Measurements from ENCODE around the gene APC2. TPM values are rescaled to one million over a fixed set of nuclear protein-coding genes. Genes with fewer than 3 reads are reported as not detected.

Gene APC2
- total RNA-seq, 2 experiments from 2014 or later, result 0.07 to 0.15 TPM

GRCh38 chr19:1455336-1456120 lies 5.6 kb downstream of the APC2 start:
- ChIA-PET CTCF (interaction anchor here (0.6 to 2.4 kb wide), 6 partner anchors 10 to 555 kb away, joined by 3 to 14 read pairs (median 3); no protein-coding TSS in a partner anchor), POLR2A (interaction anchor here (1.7 kb wide), 1 partner anchor 16 kb away, joined by 7 read pairs; no protein-coding TSS in a partner anchor)
- peaks cover 54% of the 10 kb centered on the region for H3K27me3 Mint-ChIP-seq
- no peaks in the 10 kb centered on the region for H3K9me3 Mint-ChIP-seq
- H3K4me1 Mint-ChIP-seq (ENCODE audit: low read depth), result peaks cover 25% of the 10 kb centered on the region
- intact Hi-C loops (cut with micrococcal nuclease), result loop anchor here (5.0 to 10.0 kb wide), 2 partner anchors 37 to 309 kb away; partner anchors contain the start of genes PCSK4 and REEP6
- peak; percentile 79 for DNase-seq
- peak overlapping the region; percentile 8 for H3K27ac Mint-ChIP-seq
- H3K4me3 Mint-ChIP-seq, result no peak overlapping the region
- H3K36me3 Mint-ChIP-seq, result no peaks in the 10 kb centered on the region

DNA sequence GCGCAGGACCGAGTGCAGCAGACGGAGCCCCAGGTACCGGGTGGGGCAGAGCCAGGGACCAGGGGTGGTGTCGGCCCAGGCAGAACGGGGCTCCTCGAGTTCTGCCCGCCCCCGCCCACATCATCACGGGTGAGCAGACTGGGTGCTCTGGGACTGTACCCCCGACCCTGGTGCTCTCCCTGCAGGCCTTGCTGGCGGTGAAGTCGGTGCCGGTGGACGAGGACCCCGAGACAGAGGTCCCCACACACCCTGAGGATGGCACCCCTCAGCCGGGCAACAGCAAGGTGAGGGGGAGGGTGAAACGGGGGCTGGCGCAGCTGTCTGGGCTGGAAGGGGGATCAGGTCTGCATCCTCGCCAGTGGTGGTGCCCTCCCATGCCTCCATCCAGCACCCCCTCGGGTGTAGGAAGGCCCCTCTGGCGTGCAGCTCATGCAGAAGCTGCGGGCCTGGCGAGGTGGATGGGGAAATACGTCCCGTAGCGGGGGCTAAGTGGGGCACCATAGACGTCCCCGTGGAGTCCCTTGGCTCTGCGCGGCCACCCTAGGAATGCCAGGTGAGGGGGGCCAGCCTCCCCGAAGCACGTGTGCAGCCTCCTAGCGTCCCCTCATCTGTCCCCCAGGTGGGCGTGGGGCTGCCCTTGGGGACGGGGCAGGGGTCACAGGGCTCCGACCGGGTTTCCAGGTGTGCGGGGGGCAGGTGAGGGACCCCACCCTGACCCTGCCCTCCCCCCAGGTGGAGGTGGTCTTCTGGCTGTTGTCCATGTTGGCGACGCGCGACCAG lies 6.4 kb downstream of the APC2 start:
- Mint-ChIP-seq H3K9me3 (no peaks in the 10 kb centered on the region), H3K27ac (no peak overlapping the region), H3K4me3 (no peak overlapping the region), H3K27me3 (peaks cover 46% of the 10 kb centered on the region), H3K36me3 (no peaks in the 10 kb centered on the region), H3K4me1 (ENCODE audit: low read depth) (peaks cover 23% of the 10 kb centered on the region)
- CTCF ChIA-PET, result interaction anchor here (0.6 to 1.2 kb wide), 3 partner anchors 11 to 370 kb away, joined by 3 to 7 read pairs (median 3); no protein-coding TSS in a partner anchor
- intact Hi-C loops (cut with micrococcal nuclease), result loop anchor here (5.0 to 10.0 kb wide), 2 partner anchors 36 to 308 kb away; partner anchors contain the start of genes PCSK4 and REEP6
- no peak for DNase-seq
- POLR2A ChIA-PET, result interaction anchor here (1.7 kb wide), 1 partner anchor 16 kb away, joined by 7 read pairs; no protein-coding TSS in a partner anchor

- H3K27ac Mint-ChIP-seq, result no peak overlapping the region
- intact Hi-C loops (cut with micrococcal nuclease), result loop anchor here (5.0 to 10.0 kb wide), 2 partner anchors 35 to 308 kb away; partner anchors contain the start of genes PCSK4 and REEP6
- POLR2A ChIA-PET, result no interaction called here
- no peaks in the 10 kb centered on the region for H3K36me3 Mint-ChIP-seq
- CTCF ChIA-PET, result interaction anchor here (1.5 kb wide), 1 partner anchor 13 kb away, joined by 9 read pairs; no protein-coding TSS in a partner anchor
- no peaks in the 10 kb centered on the region for H3K9me3 Mint-ChIP-seq
- DNase-seq, result no peak
- peaks cover 40% of the 10 kb centered on the region for H3K27me3 Mint-ChIP-seq
- H3K4me1 Mint-ChIP-seq (ENCODE audit: low read depth), result peaks cover 23% of the 10 kb centered on the region
- no peak overlapping the region for H3K4me3 Mint-ChIP-seq
Observed at GRCh38 chr19:1457031-1457739, 7.3 kb downstream of the APC2 start.

DNA sequence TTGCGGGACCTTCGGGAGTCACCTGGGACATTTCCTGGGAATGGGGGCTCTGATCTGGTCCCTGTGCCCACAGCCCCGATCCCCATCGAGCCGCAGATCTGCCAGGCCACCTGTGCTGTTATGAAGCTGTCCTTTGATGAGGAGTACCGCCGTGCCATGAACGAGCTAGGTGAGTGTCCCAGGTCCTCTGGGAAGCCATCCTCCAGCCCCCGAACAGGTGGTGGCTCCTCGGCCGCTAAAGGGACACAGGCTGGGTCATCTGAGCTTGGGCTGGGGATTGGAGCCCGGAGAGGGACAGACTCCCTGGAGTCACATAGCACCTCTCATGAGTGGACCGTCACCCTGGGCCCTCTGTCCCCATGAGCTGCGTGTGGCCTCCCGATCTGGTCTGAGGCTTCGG lies 8.0 kb downstream of the APC2 start:
- DNase-seq, result no peak
- no peaks in the 10 kb centered on the region for H3K9me3 Mint-ChIP-seq
- no peaks in the 10 kb centered on the region for H3K36me3 Mint-ChIP-seq
- H3K4me3 Mint-ChIP-seq, result no peak overlapping the region
- intact Hi-C loops (cut with micrococcal nuclease), result loop anchor here (5.0 to 10.0 kb wide), 2 partner anchors 34 to 307 kb away; partner anchors contain the start of genes PCSK4 and REEP6
- no peak overlapping the region for H3K27ac Mint-ChIP-seq
- peaks cover 23% of the 10 kb centered on the region for H3K4me1 Mint-ChIP-seq (ENCODE audit: low read depth)
- POLR2A ChIA-PET, result no interaction called here
- CTCF ChIA-PET, result interaction anchor here (1.4 to 1.5 kb wide), 2 partner anchors 10 to 13 kb away, joined by 3 to 9 read pairs; no protein-coding TSS in a partner anchor
- peaks cover 33% of the 10 kb centered on the region for H3K27me3 Mint-ChIP-seq

GRCh38 chr19:1459479-1459878 lies 9.6 kb downstream of the APC2 start:
- no peaks in the 10 kb centered on the region for H3K9me3 Mint-ChIP-seq
- peaks cover 20% of the 10 kb centered on the region for H3K4me1 Mint-ChIP-seq (ENCODE audit: low read depth)
- H3K27me3 Mint-ChIP-seq, result peaks cover 27% of the 10 kb centered on the region
- intact Hi-C loops (cut with micrococcal nuclease), result loop anchor here (5.0 to 10.0 kb wide), 2 partner anchors 33 to 305 kb away; partner anchors contain the start of genes PCSK4 and REEP6
- H3K36me3 Mint-ChIP-seq, result no peaks in the 10 kb centered on the region
- POLR2A ChIA-PET, result no interaction called here
- H3K4me3 Mint-ChIP-seq, result no peak overlapping the region
- no peak overlapping the region for H3K27ac Mint-ChIP-seq
- DNase-seq, result no peak
- CTCF ChIA-PET, result interaction anchor here (1.4 kb wide), 1 partner anchor 8 kb away, joined by 3 read pairs; no protein-coding TSS in a partner anchor

GRCh38 chr19:1460033-1460995 lies 10.4 kb downstream of the APC2 start:
- intact Hi-C loops (cut with micrococcal nuclease), result no loop called here
- CTCF ChIA-PET, result interaction anchor here (1.0 kb wide), 1 partner anchor 16 kb away, joined by 3 read pairs; no protein-coding TSS in a partner anchor
- Mint-ChIP-seq H3K27me3 (peaks cover 23% of the 10 kb centered on the region), H3K4me3 (no peak overlapping the region), H3K4me1 (ENCODE audit: low read depth) (peaks cover 16% of the 10 kb centered on the region), H3K27ac (no peak overlapping the region), H3K9me3 (no peaks in the 10 kb centered on the region), H3K36me3 (no peaks in the 10 kb centered on the region)
- DNase-seq, result no peak
- POLR2A ChIA-PET, result no interaction called here

DNA sequence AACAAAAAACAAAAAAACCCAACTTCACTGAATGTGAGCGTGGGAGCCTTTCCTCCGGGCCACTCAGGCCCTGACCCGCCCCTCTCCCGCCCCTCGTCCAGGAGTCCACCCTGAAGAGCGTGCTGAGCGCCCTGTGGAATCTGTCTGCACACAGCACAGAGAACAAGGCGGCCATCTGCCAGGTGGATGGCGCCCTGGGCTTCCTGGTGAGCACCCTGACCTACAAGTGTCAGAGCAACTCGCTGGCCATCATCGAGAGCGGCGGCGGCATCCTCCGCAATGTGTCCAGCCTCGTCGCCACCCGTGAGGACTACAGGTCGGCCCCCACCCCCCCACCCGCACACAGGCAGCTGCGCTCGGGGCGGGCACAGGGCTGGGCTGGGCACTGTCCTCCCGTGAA lies 11.9 kb downstream of the APC2 start:
- Mint-ChIP-seq H3K36me3 (no peaks in the 10 kb centered on the region), H3K9me3 (no peaks in the 10 kb centered on the region), H3K27ac (no peak overlapping the region), H3K4me3 (no peak overlapping the region), H3K4me1 (ENCODE audit: low read depth) (peaks cover 9% of the 10 kb centered on the region), H3K27me3 (peaks cover 19% of the 10 kb centered on the region)
- CTCF ChIA-PET, result no interaction called here
- intact Hi-C loops (cut with micrococcal nuclease), result no loop called here
- DNase-seq, result no peak
- POLR2A ChIA-PET, result no interaction called here

DNA sequence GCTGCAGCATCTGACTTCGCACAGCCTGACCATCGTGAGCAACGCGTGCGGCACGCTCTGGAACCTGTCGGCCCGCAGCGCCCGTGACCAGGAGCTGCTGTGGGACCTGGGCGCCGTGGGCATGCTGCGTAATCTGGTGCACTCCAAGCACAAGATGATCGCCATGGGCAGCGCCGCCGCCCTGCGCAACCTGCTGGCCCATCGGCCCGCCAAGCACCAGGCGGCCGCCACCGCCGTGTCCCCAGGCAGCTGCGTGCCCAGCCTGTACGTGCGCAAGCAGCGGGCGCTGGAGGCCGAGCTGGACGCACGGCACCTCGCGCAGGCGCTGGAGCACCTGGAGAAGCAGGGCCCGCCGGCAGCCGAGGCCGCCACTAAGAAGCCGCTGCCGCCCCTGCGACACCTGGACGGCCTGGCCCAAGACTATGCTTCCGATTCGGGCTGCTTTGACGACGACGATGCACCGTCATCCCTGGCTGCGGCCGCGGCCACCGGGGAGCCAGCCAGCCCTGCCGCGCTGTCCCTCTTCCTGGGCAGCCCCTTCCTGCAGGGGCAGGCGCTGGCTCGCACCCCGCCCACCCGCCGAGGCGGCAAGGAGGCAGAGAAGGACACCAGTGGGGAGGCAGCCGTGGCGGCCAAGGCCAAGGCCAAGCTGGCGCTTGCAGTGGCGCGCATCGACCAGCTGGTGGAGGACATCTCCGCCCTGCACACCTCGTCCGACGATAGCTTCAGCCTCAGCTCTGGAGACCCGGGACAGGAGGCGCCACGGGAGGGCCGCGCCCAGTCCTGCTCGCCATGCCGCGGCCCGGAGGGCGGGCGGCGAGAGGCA lies 15.5 kb downstream of the APC2 start:
- Mint-ChIP-seq H3K4me1 (ENCODE audit: low read depth) (peaks cover 3% of the 10 kb centered on the region), H3K27me3 (peaks cover 8% of the 10 kb centered on the region), H3K9me3 (no peaks in the 10 kb centered on the region), H3K36me3 (no peaks in the 10 kb centered on the region), H3K27ac (no peak overlapping the region), H3K4me3 (no peak overlapping the region)
- CTCF ChIA-PET, result interaction anchor here (1.0 to 2.5 kb wide), 6 partner anchors 9 to 21 kb away, joined by 3 to 20 read pairs (median 6); no protein-coding TSS in a partner anchor
- peak; percentile 47 for DNase-seq
- intact Hi-C loops (cut with micrococcal nuclease), result no loop called here
- POLR2A ChIA-PET, result no interaction called here

DNA sequence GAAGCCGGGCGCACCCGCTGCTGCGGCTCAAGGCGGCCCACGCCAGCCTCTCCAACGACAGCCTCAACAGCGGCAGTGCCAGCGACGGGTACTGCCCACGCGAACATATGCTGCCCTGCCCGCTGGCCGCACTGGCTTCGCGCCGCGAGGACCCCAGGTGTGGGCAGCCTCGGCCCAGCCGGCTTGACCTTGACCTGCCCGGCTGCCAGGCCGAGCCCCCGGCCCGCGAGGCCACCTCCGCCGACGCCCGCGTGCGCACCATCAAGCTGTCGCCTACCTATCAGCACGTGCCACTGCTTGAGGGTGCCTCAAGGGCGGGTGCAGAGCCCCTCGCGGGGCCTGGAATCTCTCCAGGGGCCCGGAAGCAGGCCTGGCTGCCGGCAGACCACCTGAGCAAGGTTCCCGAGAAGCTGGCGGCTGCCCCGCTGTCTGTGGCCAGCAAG lies 16.1 kb downstream of the APC2 start:
- Mint-ChIP-seq H3K4me3 (no peak overlapping the region), H3K9me3 (no peaks in the 10 kb centered on the region), H3K4me1 (ENCODE audit: low read depth) (peaks cover 3% of the 10 kb centered on the region), H3K27me3 (peaks cover 8% of the 10 kb centered on the region), H3K36me3 (no peaks in the 10 kb centered on the region), H3K27ac (no peak overlapping the region)
- DNase-seq, result no peak
- intact Hi-C loops (cut with micrococcal nuclease), result no loop called here
- ChIA-PET CTCF (interaction anchor here (1.0 to 2.5 kb wide), 6 partner anchors 9 to 21 kb away, joined by 3 to 20 read pairs (median 6); no protein-coding TSS in a partner anchor), POLR2A (interaction anchor here (1.4 kb wide), 1 partner anchor 9 kb away, joined by 3 read pairs; no protein-coding TSS in a partner anchor)
